ENCODE measurements around the gene NDUFS7. TPM values are rescaled to one million over a fixed set of nuclear protein-coding genes. Genes with fewer than 3 reads are reported as not detected.
A peak's percentile ranks its signal among the peaks of the same experiment; 100 is the strongest.

Gene NDUFS7
- total and polyA plus RNA-seq, 4 experiments from 2014 or later: 68.6 to 193 (median 127) TPM

- peaks cover 1 to 12% (median 3%) of the 10 kb centered on the region in 4 donors for H3K4me1 Mint-ChIP-seq
- no peaks in the 10 kb centered on the region for H3K27me3 Mint-ChIP-seq
- POLR2A ChIA-PET (ENCODE audit: partially characterized antibody): interaction anchor here (0.9 kb wide), 1 partner anchor 15 kb away, joined by 3 read pairs; no protein-coding TSS in a partner anchor
- Histone ChIP-seq H3K9me3 (ENCODE audit: control insufficient read depth in 1 of 2, low read length in 2 of 2) (no peaks in the 10 kb centered on the region), H3K27ac (ENCODE audit: low read depth, low read length) (no peak overlapping the region), H3K27me3 (ENCODE audit: insufficient read depth, low read length) (no peaks in the 10 kb centered on the region), H3K36me3 (ENCODE audit: insufficient read depth, low read length) (no peaks in the 10 kb centered on the region), H3K4me3 (ENCODE audit: low read length in 2 of 2) (no peak overlapping the region), H3K4me1 (ENCODE audit: insufficient read depth, low read length) (peaks cover 24% of the 10 kb centered on the region)
- H3K27ac Mint-ChIP-seq: no peak overlapping the region
- H3K36me3 Mint-ChIP-seq: peaks cover 0 to 3% of the 10 kb centered on the region in 2 donors
- intact Hi-C loops (cut with micrococcal nuclease): no loop called here
- no peaks in the 10 kb centered on the region for H3K9me3 Mint-ChIP-seq
- CTCF ChIA-PET (ENCODE audit: partially characterized antibody): no interaction called here
- DNase-seq: no peak
- H3K4me3 Mint-ChIP-seq: no peak overlapping the region
Observed at GRCh38 chr19:1397838-1398237, 14.1 kb downstream of the NDUFS7 start.

- H3K9me3 Mint-ChIP-seq: no peaks in the 10 kb centered on the region
- H3K27me3 ChIP-seq (ENCODE audit: insufficient read depth, low read length): no peaks in the 10 kb centered on the region
- H3K4me3 ChIP-seq (ENCODE audit: low read length in 2 of 2): no peak overlapping the region
- peak overlapping the region in 1 of 7 donors; percentile 57 for H3K27ac Mint-ChIP-seq
- H3K4me1 Mint-ChIP-seq: peaks cover 1 to 13% (median 4%) of the 10 kb centered on the region in 4 donors
- ChIA-PET POLR2A (ENCODE audit: partially characterized antibody) (no interaction called here), CTCF (ENCODE audit: partially characterized antibody) (no interaction called here)
- H3K36me3 ChIP-seq (ENCODE audit: insufficient read depth, low read length): no peaks in the 10 kb centered on the region
- H3K4me1 ChIP-seq (ENCODE audit: insufficient read depth, low read length): peaks cover 24% of the 10 kb centered on the region
- H3K36me3 Mint-ChIP-seq: no peaks in the 10 kb centered on the region
- intact Hi-C loops (cut with micrococcal nuclease): no loop called here
- no peak overlapping the region for H3K27ac ChIP-seq (ENCODE audit: low read depth, low read length)
- DNase-seq: no peak
- no peak overlapping the region for H3K4me3 Mint-ChIP-seq
- no peaks in the 10 kb centered on the region for H3K27me3 Mint-ChIP-seq
- no peaks in the 10 kb centered on the region for H3K9me3 ChIP-seq (ENCODE audit: control insufficient read depth in 1 of 2, low read length in 2 of 2)
Observed at GRCh38 chr19:1399079-1399478, 15.4 kb downstream of the NDUFS7 start.

- Mint-ChIP-seq H3K4me1 (peaks cover 1 to 13% (median 4%) of the 10 kb centered on the region in 4 donors), H3K4me3 (no peak overlapping the region), H3K9me3 (no peaks in the 10 kb centered on the region), H3K36me3 (no peaks in the 10 kb centered on the region), H3K27ac (no peak overlapping the region), H3K27me3 (no peaks in the 10 kb centered on the region)
- Histone ChIP-seq H3K4me3 (ENCODE audit: low read length in 2 of 2) (no peak overlapping the region), H3K4me1 (ENCODE audit: insufficient read depth, low read length) (peaks cover 24% of the 10 kb centered on the region), H3K27ac (ENCODE audit: low read depth, low read length) (no peak overlapping the region), H3K27me3 (ENCODE audit: insufficient read depth, low read length) (no peaks in the 10 kb centered on the region), H3K36me3 (ENCODE audit: insufficient read depth, low read length) (no peaks in the 10 kb centered on the region), H3K9me3 (ENCODE audit: control insufficient read depth in 1 of 2, low read length in 2 of 2) (no peaks in the 10 kb centered on the region)
- POLR2A ChIA-PET (ENCODE audit: partially characterized antibody): interaction anchor here (1.4 kb wide), 1 partner anchor 124 kb away, joined by 4 read pairs; the partner anchor contains the start of gene FAM174C
- intact Hi-C loops (cut with micrococcal nuclease): no loop called here
- no peak for DNase-seq
- CTCF ChIA-PET (ENCODE audit: partially characterized antibody): no interaction called here
Observed at GRCh38 chr19:1399745-1400144, 16.0 kb downstream of the NDUFS7 start.

- Mint-ChIP-seq H3K36me3 (no peaks in the 10 kb centered on the region), H3K9me3 (no peaks in the 10 kb centered on the region), H3K4me3 (peak overlapping the region; percentile 43 to 76 (median 66)), H3K27me3 (no peaks in the 10 kb centered on the region), H3K4me1 (peaks cover 1 to 13% (median 4%) of the 10 kb centered on the region in 4 donors), H3K27ac (peak overlapping the region in 2 of 7 donors; percentile 29 to 66)
- Histone ChIP-seq H3K27me3 (ENCODE audit: insufficient read depth, low read length) (no peaks in the 10 kb centered on the region), H3K4me3 (ENCODE audit: low read length in 2 of 2) (peak overlapping the region in 1 of 2 donors; percentile 52), H3K4me1 (ENCODE audit: insufficient read depth, low read length) (peaks cover 24% of the 10 kb centered on the region), H3K27ac (ENCODE audit: low read depth, low read length) (no peak overlapping the region), H3K36me3 (ENCODE audit: insufficient read depth, low read length) (no peaks in the 10 kb centered on the region), H3K9me3 (ENCODE audit: control insufficient read depth in 1 of 2, low read length in 2 of 2) (no peaks in the 10 kb centered on the region)
- no peak for DNase-seq
- ChIA-PET CTCF (ENCODE audit: partially characterized antibody) (no interaction called here), POLR2A (ENCODE audit: partially characterized antibody) (interaction anchor here (1.4 kb wide), 1 partner anchor 125 kb away, joined by 4 read pairs; the partner anchor contains the start of gene FAM174C)
- intact Hi-C loops (cut with micrococcal nuclease): no loop called here
Observed at GRCh38 chr19:1400281-1401137, 16.8 kb downstream of the NDUFS7 start.

- H3K27me3 Mint-ChIP-seq: no peaks in the 10 kb centered on the region
- no peak within 1 kb of the TSS for H3K27ac ChIP-seq (ENCODE audit: low read depth, low read length)
- peak in 4 of 5 donors; percentile 47 to 60 (median 54) for DNase-seq
- H3K36me3 Mint-ChIP-seq: no peaks in the 10 kb centered on the region
- H3K4me1 ChIP-seq (ENCODE audit: insufficient read depth, low read length): peaks cover 23% of the 10 kb centered on the region
- POLR2A ChIA-PET (ENCODE audit: partially characterized antibody): interaction anchor here (1.4 kb wide), 1 partner anchor 126 kb away, joined by 4 read pairs; the partner anchor contains the start of gene FAM174C
- intact Hi-C loops (cut with micrococcal nuclease): no loop called here
- CTCF ChIA-PET (ENCODE audit: partially characterized antibody): no interaction called here
- H3K4me3 ChIP-seq (ENCODE audit: low read length in 2 of 2): peak within 1 kb of the TSS in 1 of 2 donors; percentile 52
- H3K4me3 Mint-ChIP-seq: peak within 1 kb of the TSS; percentile 61 to 76 (median 70)
- H3K9me3 ChIP-seq (ENCODE audit: control insufficient read depth in 1 of 2, low read length in 2 of 2): no peaks in the 10 kb centered on the region
- H3K4me1 Mint-ChIP-seq: peaks cover 1 to 8% (median 4%) of the 10 kb centered on the region in 4 donors
- H3K36me3 ChIP-seq (ENCODE audit: insufficient read depth, low read length): no peaks in the 10 kb centered on the region
- no peaks in the 10 kb centered on the region for H3K27me3 ChIP-seq (ENCODE audit: insufficient read depth, low read length)
- peak within 1 kb of the TSS in 1 of 7 donors; percentile 12 for H3K27ac Mint-ChIP-seq
- H3K9me3 Mint-ChIP-seq: no peaks in the 10 kb centered on the region
Observed at GRCh38 chr19:1401138-1401888, 17.6 kb downstream of the NDUFS7 start, which contains the start of gene GAMT. TSS of gene GAMT (minus strand) at chr19:1401542. CDS start at chr19:1401476, 66 bp downstream.

GRCh38 chr19:1401889-1402217 is 18.1 kb downstream of the NDUFS7 start:
- Mint-ChIP-seq H3K4me1 (peaks cover 4 to 12% (median 8%) of the 10 kb centered on the region in 4 donors), H3K9me3 (no peaks in the 10 kb centered on the region), H3K27me3 (no peaks in the 10 kb centered on the region), H3K36me3 (no peaks in the 10 kb centered on the region), H3K4me3 (peak overlapping the region; percentile 36 to 76 (median 64)), H3K27ac (no peak overlapping the region)
- Histone ChIP-seq H3K4me1 (ENCODE audit: insufficient read depth, low read length) (peaks cover 22% of the 10 kb centered on the region), H3K9me3 (ENCODE audit: control insufficient read depth in 1 of 2, low read length in 2 of 2) (no peaks in the 10 kb centered on the region), H3K27ac (ENCODE audit: low read depth, low read length) (no peak overlapping the region), H3K27me3 (ENCODE audit: insufficient read depth, low read length) (no peaks in the 10 kb centered on the region), H3K4me3 (ENCODE audit: low read length in 2 of 2) (peak overlapping the region in 1 of 2 donors; percentile 52), H3K36me3 (ENCODE audit: insufficient read depth, low read length) (no peaks in the 10 kb centered on the region)
- POLR2A ChIA-PET (ENCODE audit: partially characterized antibody): no interaction called here
- no peak for DNase-seq
- CTCF ChIA-PET (ENCODE audit: partially characterized antibody): no interaction called here
- intact Hi-C loops (cut with micrococcal nuclease): no loop called here

All from CD4-positive, alpha-beta memory T cell (primary cell).